ENCODE results near the gene C5AR2. TPM values are rescaled to one million over a fixed set of nuclear protein-coding genes. Genes with fewer than 3 reads are reported as not detected.

Gene C5AR2
- total and polyA plus RNA-seq, 4 donors = 0.61 to 2.8 (median 1.8) TPM

DNA sequence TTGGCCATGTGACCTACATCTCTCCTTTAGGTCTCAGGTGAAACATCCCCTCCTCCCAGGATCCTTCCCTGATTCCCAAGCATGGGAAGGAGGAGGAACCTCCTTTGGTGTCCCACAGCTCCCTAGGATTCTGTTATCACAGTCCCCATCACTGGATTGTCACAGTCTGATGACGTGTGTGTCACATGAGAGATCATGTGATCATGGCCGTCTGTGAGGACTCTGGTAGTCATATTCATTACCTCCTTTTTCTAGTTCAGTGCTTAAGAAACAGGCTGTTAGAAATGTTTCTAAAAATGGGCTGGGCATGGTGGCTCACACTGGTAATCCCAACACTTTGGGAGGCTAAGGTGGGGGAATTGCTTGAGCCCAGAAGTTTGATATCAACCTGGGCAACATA lies 20.1 kb downstream of the C5AR2 start:
- Histone ChIP-seq H3K36me3 (ENCODE audit: control insufficient read depth in 4 of 4, insufficient read depth in 3 of 4, low read depth in 1 of 4, low read length in 3 of 4) (peaks cover 2 to 23% (median 9%) of the 10 kb centered on the region in 4 donors), H3K27ac (ENCODE audit: low read depth in 1 of 2, low read length in 2 of 2) (no peak overlapping the region), H3K27me3 (ENCODE audit: control insufficient read depth in 4 of 4, insufficient read depth in 4 of 4, low read length in 3 of 4) (no peaks in the 10 kb centered on the region), H3K9me3 (ENCODE audit: control insufficient read depth in 4 of 4, low read length in 3 of 4) (no peaks in the 10 kb centered on the region), H3K4me1 (ENCODE audit: control insufficient read depth in 4 of 4, insufficient read depth in 4 of 4, low read length in 3 of 4) (peaks cover 2 to 24% (median 16%) of the 10 kb centered on the region in 4 donors), H3K4me3 (ENCODE audit: low read depth in 1 of 3, low read length in 3 of 3) (no peak overlapping the region), H3K9ac (ENCODE audit: low read depth in 1 of 2, low read length in 2 of 2) (no peak overlapping the region)
- 72% methylated on average over 2 of the region's 2 CpGs for WGBS
- no peak for TF ChIP-seq SP1 (IDR thresholded peaks at IDR 0.05)
- DNase-seq (ENCODE audit: low spot score) = no peak

DNA sequence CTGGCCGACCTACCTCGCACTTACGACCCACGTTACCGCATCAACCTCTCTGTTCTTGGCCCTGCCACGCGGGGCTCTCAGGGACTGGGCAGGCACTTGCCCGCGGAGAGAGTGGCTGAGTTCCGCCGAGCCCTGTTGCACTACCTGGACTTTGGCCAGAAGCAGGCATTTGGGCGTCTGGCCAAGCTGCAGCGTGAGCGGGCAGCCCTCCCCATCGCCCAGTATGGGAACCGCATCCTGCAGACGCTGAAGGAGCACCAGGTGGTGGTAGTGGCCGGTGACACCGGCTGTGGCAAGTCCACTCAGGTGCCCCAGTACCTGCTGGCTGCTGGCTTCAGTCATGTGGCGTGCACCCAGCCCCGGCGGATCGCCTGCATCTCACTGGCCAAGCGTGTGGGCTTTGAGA lies 21.3 kb downstream of the C5AR2 start:
- TF ChIP-seq NR2F2 (IDR thresholded peaks at IDR 0.05) (no peak), YY1 (IDR thresholded peaks at IDR 0.05) (no peak), JUND (IDR thresholded peaks at IDR 0.05) (no peak), RAD21 (IDR thresholded peaks at IDR 0.05) (peak in 1 of 2 donors; percentile 55), HNF4G (IDR thresholded peaks at IDR 0.05) (no peak), GABPA (IDR thresholded peaks at IDR 0.05 in 1 of 2, conservative IDR thresholded peaks at IDR 0.05 in 1 of 2) (no peak), EGR1 (IDR thresholded peaks at IDR 0.05; ENCODE audit: low read depth in 2 of 2) (no peak), SP1 (IDR thresholded peaks at IDR 0.05) (peak; percentile 54), HNF4A (conservative IDR thresholded peaks at IDR 0.05) (peak; percentile 71 to 74), FOXA1 (IDR thresholded peaks at IDR 0.05) (no peak), RXRA (IDR thresholded peaks at IDR 0.05) (no peak), FOXA2 (IDR thresholded peaks at IDR 0.05) (no peak), TAF1 (conservative IDR thresholded peaks at IDR 0.05) (no peak)
- TF ChIP-seq, protein P1, sequence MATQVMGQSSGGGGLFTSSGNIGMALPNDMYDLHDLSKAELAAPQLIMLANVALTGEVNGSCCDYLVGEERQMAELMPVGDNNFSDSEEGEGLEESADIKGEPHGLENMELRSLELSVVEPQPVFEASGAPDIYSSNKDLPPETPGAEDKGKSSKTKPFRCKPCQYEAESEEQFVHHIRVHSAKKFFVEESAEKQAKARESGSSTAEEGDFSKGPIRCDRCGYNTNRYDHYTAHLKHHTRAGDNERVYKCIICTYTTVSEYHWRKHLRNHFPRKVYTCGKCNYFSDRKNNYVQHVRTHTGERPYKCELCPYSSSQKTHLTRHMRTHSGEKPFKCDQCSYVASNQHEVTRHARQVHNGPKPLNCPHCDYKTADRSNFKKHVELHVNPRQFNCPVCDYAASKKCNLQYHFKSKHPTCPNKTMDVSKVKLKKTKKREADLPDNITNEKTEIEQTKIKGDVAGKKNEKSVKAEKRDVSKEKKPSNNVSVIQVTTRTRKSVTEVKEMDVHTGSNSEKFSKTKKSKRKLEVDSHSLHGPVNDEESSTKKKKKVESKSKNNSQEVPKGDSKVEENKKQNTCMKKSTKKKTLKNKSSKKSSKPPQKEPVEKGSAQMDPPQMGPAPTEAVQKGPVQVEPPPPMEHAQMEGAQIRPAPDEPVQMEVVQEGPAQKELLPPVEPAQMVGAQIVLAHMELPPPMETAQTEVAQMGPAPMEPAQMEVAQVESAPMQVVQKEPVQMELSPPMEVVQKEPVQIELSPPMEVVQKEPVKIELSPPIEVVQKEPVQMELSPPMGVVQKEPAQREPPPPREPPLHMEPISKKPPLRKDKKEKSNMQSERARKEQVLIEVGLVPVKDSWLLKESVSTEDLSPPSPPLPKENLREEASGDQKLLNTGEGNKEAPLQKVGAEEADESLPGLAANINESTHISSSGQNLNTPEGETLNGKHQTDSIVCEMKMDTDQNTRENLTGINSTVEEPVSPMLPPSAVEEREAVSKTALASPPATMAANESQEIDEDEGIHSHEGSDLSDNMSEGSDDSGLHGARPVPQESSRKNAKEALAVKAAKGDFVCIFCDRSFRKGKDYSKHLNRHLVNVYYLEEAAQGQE (IDR thresholded peaks at IDR 0.05) = no peak
- TF ChIP-seq, protein P2, sequence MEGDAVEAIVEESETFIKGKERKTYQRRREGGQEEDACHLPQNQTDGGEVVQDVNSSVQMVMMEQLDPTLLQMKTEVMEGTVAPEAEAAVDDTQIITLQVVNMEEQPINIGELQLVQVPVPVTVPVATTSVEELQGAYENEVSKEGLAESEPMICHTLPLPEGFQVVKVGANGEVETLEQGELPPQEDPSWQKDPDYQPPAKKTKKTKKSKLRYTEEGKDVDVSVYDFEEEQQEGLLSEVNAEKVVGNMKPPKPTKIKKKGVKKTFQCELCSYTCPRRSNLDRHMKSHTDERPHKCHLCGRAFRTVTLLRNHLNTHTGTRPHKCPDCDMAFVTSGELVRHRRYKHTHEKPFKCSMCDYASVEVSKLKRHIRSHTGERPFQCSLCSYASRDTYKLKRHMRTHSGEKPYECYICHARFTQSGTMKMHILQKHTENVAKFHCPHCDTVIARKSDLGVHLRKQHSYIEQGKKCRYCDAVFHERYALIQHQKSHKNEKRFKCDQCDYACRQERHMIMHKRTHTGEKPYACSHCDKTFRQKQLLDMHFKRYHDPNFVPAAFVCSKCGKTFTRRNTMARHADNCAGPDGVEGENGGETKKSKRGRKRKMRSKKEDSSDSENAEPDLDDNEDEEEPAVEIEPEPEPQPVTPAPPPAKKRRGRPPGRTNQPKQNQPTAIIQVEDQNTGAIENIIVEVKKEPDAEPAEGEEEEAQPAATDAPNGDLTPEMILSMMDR (IDR thresholded peaks at IDR 0.05; ENCODE audit: low read depth, low read length, missing input control) = no peak
- TF ChIP-seq, protein P3, sequence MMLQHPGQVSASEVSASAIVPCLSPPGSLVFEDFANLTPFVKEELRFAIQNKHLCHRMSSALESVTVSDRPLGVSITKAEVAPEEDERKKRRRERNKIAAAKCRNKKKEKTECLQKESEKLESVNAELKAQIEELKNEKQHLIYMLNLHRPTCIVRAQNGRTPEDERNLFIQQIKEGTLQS (IDR thresholded peaks at IDR 0.05) = no peak
- TF ChIP-seq, protein P4, sequence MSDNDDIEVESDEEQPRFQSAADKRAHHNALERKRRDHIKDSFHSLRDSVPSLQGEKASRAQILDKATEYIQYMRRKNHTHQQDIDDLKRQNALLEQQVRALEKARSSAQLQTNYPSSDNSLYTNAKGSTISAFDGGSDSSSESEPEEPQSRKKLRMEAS (IDR thresholded peaks at IDR 0.05) = no peak
- TF ChIP-seq, protein P5, sequence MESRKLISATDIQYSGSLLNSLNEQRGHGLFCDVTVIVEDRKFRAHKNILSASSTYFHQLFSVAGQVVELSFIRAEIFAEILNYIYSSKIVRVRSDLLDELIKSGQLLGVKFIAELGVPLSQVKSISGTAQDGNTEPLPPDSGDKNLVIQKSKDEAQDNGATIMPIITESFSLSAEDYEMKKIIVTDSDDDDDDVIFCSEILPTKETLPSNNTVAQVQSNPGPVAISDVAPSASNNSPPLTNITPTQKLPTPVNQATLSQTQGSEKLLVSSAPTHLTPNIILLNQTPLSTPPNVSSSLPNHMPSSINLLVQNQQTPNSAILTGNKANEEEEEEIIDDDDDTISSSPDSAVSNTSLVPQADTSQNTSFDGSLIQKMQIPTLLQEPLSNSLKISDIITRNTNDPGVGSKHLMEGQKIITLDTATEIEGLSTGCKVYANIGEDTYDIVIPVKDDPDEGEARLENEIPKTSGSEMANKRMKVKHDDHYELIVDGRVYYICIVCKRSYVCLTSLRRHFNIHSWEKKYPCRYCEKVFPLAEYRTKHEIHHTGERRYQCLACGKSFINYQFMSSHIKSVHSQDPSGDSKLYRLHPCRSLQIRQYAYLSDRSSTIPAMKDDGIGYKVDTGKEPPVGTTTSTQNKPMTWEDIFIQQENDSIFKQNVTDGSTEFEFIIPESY (IDR thresholded peaks at IDR 0.05) = no peak
- Histone ChIP-seq H3K4me3 (ENCODE audit: low read depth in 1 of 3, low read length in 3 of 3) (no peak overlapping the region), H3K4me1 (ENCODE audit: control insufficient read depth in 4 of 4, insufficient read depth in 4 of 4, low read length in 3 of 4) (peaks cover 2 to 24% (median 16%) of the 10 kb centered on the region in 4 donors), H3K9me3 (ENCODE audit: control insufficient read depth in 4 of 4, low read length in 3 of 4) (no peaks in the 10 kb centered on the region), H3K27me3 (ENCODE audit: control insufficient read depth in 4 of 4, insufficient read depth in 4 of 4, low read length in 3 of 4) (no peaks in the 10 kb centered on the region), H3K36me3 (ENCODE audit: control insufficient read depth in 4 of 4, insufficient read depth in 3 of 4, low read depth in 1 of 4, low read length in 3 of 4) (peaks cover 9 to 35% (median 20%) of the 10 kb centered on the region in 4 donors), H3K27ac (ENCODE audit: low read depth in 1 of 2, low read length in 2 of 2) (no peak overlapping the region), H3K9ac (ENCODE audit: low read depth in 1 of 2, low read length in 2 of 2) (no peak overlapping the region)
- peak; percentile 69 for DNase-seq (ENCODE audit: low spot score)
- 55% methylated on average over 24 of the region's 24 CpGs for WGBS

All from liver (tissue), 9 donors.